ENCODE results near the gene HSBP1L1.

HSBP1L1 gene

DNA sequence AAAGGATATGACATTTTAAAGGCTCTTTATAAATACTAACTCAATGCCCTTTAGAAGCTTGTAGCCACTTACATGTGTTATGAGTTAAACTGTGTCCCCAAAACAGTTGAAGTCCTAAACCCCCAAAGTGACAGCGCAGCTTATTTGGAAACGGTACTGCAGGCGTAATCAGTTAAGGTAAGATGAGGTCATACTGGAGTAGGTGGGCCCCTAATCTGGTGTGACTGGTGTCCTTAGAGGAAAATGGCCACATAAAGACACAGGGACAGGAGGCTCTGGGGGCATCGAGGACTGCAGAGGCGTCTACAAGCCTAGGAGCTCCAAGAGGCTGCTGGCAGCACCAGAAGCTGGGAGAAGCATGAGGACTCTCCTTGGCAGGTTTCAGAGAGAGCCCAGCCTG, 15.4 kb downstream of the HSBP1L1 start:
- DNase-seq: no peak
- Histone ChIP-seq H3K79me2 (ENCODE audit: control insufficient read depth, insufficient read depth, low read length) (peaks cover 77% of the 10 kb centered on the region), H2BK5ac (ENCODE audit: low read length) (no peak overlapping the region), H4K8ac (ENCODE audit: low read depth, low read length) (no peak overlapping the region), H3K4me1 (ENCODE audit: control insufficient read depth, low read depth, low read length) (no peaks in the 10 kb centered on the region), H3K56ac (ENCODE audit: low read length) (no peak overlapping the region), H3K4ac (ENCODE audit: low read depth, low read length) (no peak overlapping the region), H3K27me3 (ENCODE audit: insufficient read depth, low read length, poor library complexity) (no peaks in the 10 kb centered on the region), H2BK15ac (replicated peaks; ENCODE audit: low read depth) (no peak overlapping the region), H3K4me3 (ENCODE audit: low read length) (no peak overlapping the region), H3K4me2 (ENCODE audit: low read length) (no peak overlapping the region), H3K27ac (ENCODE audit: low read depth, low read length) (no peak overlapping the region), H3K79me1 (ENCODE audit: low read length) (peaks cover 18% of the 10 kb centered on the region), H3K18ac (ENCODE audit: low read length) (no peak overlapping the region), H3K36me3 (ENCODE audit: control insufficient read depth, insufficient read depth, low read length) (no peaks in the 10 kb centered on the region), H2BK120ac (ENCODE audit: low read depth, low read length) (no peak overlapping the region), H2AK5ac (ENCODE audit: low read length) (no peak overlapping the region), H4K5ac (ENCODE audit: low read length) (no peak overlapping the region), H3K9ac (ENCODE audit: low read length) (no peak overlapping the region), H3K23ac (ENCODE audit: low read length) (no peak overlapping the region)
- WGBS (ENCODE audit: extremely low coverage, insufficient coverage, low lambda C conversion rate): no CpG with 5 or more reads among the region's 5 CpGs

DNA sequence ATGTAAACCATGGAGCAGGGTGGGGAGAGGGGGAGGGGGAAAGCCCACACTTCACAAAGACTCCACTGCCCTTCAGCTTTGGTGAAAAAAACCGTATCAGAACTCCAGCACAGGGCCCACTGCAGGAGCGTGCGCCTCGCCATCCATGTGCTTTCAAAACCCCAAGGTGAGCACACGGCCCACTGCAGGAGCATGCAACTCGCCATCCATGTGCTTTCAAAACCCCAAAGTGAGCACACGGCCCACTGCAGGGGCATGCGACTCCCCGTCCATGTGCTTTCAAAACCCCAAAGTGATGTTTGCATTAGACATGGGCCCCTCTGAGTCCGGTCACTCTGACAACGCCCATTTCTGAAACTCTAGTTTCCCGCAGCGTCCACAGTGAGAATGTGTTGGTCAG, 16.1 kb downstream of the HSBP1L1 start:
- Histone ChIP-seq H3K27ac (ENCODE audit: low read depth, low read length) (no peak overlapping the region), H2BK5ac (ENCODE audit: low read length) (no peak overlapping the region), H4K5ac (ENCODE audit: low read length) (no peak overlapping the region), H3K4ac (ENCODE audit: low read depth, low read length) (no peak overlapping the region), H3K23ac (ENCODE audit: low read length) (no peak overlapping the region), H3K9ac (ENCODE audit: low read length) (no peak overlapping the region), H3K4me3 (ENCODE audit: low read length) (no peak overlapping the region), H3K79me1 (ENCODE audit: low read length) (peaks cover 16% of the 10 kb centered on the region), H3K4me1 (ENCODE audit: control insufficient read depth, low read depth, low read length) (no peaks in the 10 kb centered on the region), H3K4me2 (ENCODE audit: low read length) (no peak overlapping the region), H3K79me2 (ENCODE audit: control insufficient read depth, insufficient read depth, low read length) (peaks cover 80% of the 10 kb centered on the region), H2AK5ac (ENCODE audit: low read length) (no peak overlapping the region), H2BK15ac (replicated peaks; ENCODE audit: low read depth) (no peak overlapping the region), H3K56ac (ENCODE audit: low read length) (no peak overlapping the region), H3K27me3 (ENCODE audit: insufficient read depth, low read length, poor library complexity) (no peaks in the 10 kb centered on the region), H3K36me3 (ENCODE audit: control insufficient read depth, insufficient read depth, low read length) (no peaks in the 10 kb centered on the region), H2BK120ac (ENCODE audit: low read depth, low read length) (no peak overlapping the region), H4K8ac (ENCODE audit: low read depth, low read length) (no peak overlapping the region), H3K18ac (ENCODE audit: low read length) (no peak overlapping the region)
- no CpG with 5 or more reads among the region's 13 CpGs for WGBS (ENCODE audit: extremely low coverage, insufficient coverage, low lambda C conversion rate)
- no peak for DNase-seq

DNA sequence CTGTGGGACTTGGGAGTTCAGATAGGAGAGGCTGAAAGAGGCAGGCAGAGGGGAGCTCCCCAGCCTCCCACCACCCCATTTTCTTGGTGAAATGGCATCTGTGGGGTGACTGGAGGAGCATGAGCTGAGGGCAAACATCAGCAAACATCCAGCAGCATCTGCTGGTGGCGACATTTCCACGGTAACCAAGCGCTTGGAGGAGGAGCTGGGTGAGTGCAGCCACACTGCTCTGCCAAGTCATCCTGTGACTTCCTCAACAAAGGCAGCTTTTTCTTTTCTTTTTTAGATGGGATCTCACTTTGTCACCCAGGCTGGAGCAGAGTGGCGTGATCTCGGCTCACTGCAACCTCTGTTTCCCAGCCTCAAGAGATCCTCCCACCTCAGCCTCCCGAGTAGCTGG, 18.3 kb downstream of the HSBP1L1 start:
- Histone ChIP-seq H3K18ac (ENCODE audit: low read length) (no peak overlapping the region), H3K56ac (ENCODE audit: low read length) (no peak overlapping the region), H2BK120ac (ENCODE audit: low read depth, low read length) (no peak overlapping the region), H3K27ac (ENCODE audit: low read depth, low read length) (no peak overlapping the region), H3K79me2 (ENCODE audit: control insufficient read depth, insufficient read depth, low read length) (peaks cover 90% of the 10 kb centered on the region), H2AK5ac (ENCODE audit: low read length) (no peak overlapping the region), H3K4me3 (ENCODE audit: low read length) (no peak overlapping the region), H3K4me2 (ENCODE audit: low read length) (no peak overlapping the region), H4K8ac (ENCODE audit: low read depth, low read length) (no peak overlapping the region), H3K4me1 (ENCODE audit: control insufficient read depth, low read depth, low read length) (no peaks in the 10 kb centered on the region), H2BK5ac (ENCODE audit: low read length) (no peak overlapping the region), H3K23ac (ENCODE audit: low read length) (no peak overlapping the region), H3K27me3 (ENCODE audit: insufficient read depth, low read length, poor library complexity) (no peaks in the 10 kb centered on the region), H2BK15ac (replicated peaks; ENCODE audit: low read depth) (no peak overlapping the region), H3K36me3 (ENCODE audit: control insufficient read depth, insufficient read depth, low read length) (no peaks in the 10 kb centered on the region), H3K4ac (ENCODE audit: low read depth, low read length) (no peak overlapping the region), H3K9ac (ENCODE audit: low read length) (no peak overlapping the region), H3K79me1 (ENCODE audit: low read length) (peaks cover 15% of the 10 kb centered on the region), H4K5ac (ENCODE audit: low read length) (no peak overlapping the region)
- peak; percentile 51 for DNase-seq
- WGBS (ENCODE audit: extremely low coverage, insufficient coverage, low lambda C conversion rate): no CpG with 5 or more reads among the region's 6 CpGs

DNA sequence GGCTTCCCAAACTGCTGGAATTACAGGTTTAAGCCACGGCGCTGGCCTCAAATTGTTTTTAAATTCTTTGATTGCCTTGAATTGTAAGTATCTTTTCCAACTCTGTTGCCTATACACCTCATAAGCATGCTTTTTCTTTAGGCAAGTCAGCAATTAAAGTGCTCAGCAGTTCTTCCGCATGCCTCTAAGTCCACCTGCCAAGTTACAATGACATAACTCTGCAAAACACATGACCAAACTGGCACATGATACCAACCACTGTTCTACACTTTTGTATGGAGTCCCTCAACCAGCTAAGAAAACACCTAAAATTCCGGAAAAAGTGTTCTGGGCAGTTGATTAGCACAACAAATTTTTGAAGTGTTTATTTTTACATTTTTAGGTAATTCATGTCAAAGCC, 18.8 kb downstream of the HSBP1L1 start:
- Histone ChIP-seq H2BK5ac (ENCODE audit: low read length) (no peak overlapping the region), H2AK5ac (ENCODE audit: low read length) (no peak overlapping the region), H4K8ac (ENCODE audit: low read depth, low read length) (no peak overlapping the region), H3K36me3 (ENCODE audit: control insufficient read depth, insufficient read depth, low read length) (no peaks in the 10 kb centered on the region), H3K4ac (ENCODE audit: low read depth, low read length) (no peak overlapping the region), H3K18ac (ENCODE audit: low read length) (no peak overlapping the region), H3K56ac (ENCODE audit: low read length) (no peak overlapping the region), H3K9ac (ENCODE audit: low read length) (no peak overlapping the region), H2BK15ac (replicated peaks; ENCODE audit: low read depth) (no peak overlapping the region), H3K27ac (ENCODE audit: low read depth, low read length) (no peak overlapping the region), H3K4me2 (ENCODE audit: low read length) (no peak overlapping the region), H3K4me3 (ENCODE audit: low read length) (no peak overlapping the region), H2BK120ac (ENCODE audit: low read depth, low read length) (no peak overlapping the region), H3K4me1 (ENCODE audit: control insufficient read depth, low read depth, low read length) (no peaks in the 10 kb centered on the region), H3K27me3 (ENCODE audit: insufficient read depth, low read length, poor library complexity) (no peaks in the 10 kb centered on the region), H3K79me1 (ENCODE audit: low read length) (peaks cover 13% of the 10 kb centered on the region), H4K5ac (ENCODE audit: low read length) (no peak overlapping the region), H3K79me2 (ENCODE audit: control insufficient read depth, insufficient read depth, low read length) (peaks cover 90% of the 10 kb centered on the region), H3K23ac (ENCODE audit: low read length) (no peak overlapping the region)
- no CpG with 5 or more reads among the region's 4 CpGs for WGBS (ENCODE audit: extremely low coverage, insufficient coverage, low lambda C conversion rate)
- DNase-seq: no peak

DNA sequence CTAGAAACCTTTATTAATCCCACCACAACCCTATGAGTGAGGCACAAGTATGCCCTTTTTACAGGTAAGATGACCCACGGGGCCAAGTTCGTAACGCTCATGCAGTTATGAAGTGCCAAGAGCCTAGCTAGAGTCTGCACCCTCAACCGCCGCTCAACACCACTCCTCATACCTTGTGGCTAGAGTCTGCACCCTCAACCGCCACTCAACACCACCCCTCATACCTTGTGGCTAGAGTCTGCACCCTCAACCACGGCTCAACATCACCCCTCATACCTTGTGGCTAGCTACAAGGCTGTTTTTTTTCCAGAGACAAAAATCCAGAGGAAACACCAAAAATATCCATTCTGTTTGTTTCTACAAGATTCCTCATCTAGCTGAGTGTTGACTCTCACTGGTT, 19.4 kb downstream of the HSBP1L1 start:
- H2BK120ac ChIP-seq (ENCODE audit: low read depth, low read length): no peak overlapping the region
- peaks cover 13% of the 10 kb centered on the region for H3K79me1 ChIP-seq (ENCODE audit: low read length)
- H3K27ac ChIP-seq (ENCODE audit: low read depth, low read length): no peak overlapping the region
- H3K4ac ChIP-seq (ENCODE audit: low read depth, low read length): no peak overlapping the region
- H3K23ac ChIP-seq (ENCODE audit: low read length): no peak overlapping the region
- DNase-seq: no peak
- H3K36me3 ChIP-seq (ENCODE audit: control insufficient read depth, insufficient read depth, low read length): no peaks in the 10 kb centered on the region
- H2AK5ac ChIP-seq (ENCODE audit: low read length): no peak overlapping the region
- no peak overlapping the region for H4K5ac ChIP-seq (ENCODE audit: low read length)
- no peak overlapping the region for H2BK15ac ChIP-seq (replicated peaks; ENCODE audit: low read depth)
- no peak overlapping the region for H3K56ac ChIP-seq (ENCODE audit: low read length)
- no peak overlapping the region for H3K4me3 ChIP-seq (ENCODE audit: low read length)
- no peak overlapping the region for H3K18ac ChIP-seq (ENCODE audit: low read length)
- no peak overlapping the region for H3K9ac ChIP-seq (ENCODE audit: low read length)
- no peaks in the 10 kb centered on the region for H3K27me3 ChIP-seq (ENCODE audit: insufficient read depth, low read length, poor library complexity)
- no peak overlapping the region for H4K8ac ChIP-seq (ENCODE audit: low read depth, low read length)
- peaks cover 87% of the 10 kb centered on the region for H3K79me2 ChIP-seq (ENCODE audit: control insufficient read depth, insufficient read depth, low read length)
- H3K4me1 ChIP-seq (ENCODE audit: control insufficient read depth, low read depth, low read length): no peaks in the 10 kb centered on the region
- WGBS (ENCODE audit: extremely low coverage, insufficient coverage, low lambda C conversion rate): no CpG with 5 or more reads among the region's 7 CpGs
- no peak overlapping the region for H2BK5ac ChIP-seq (ENCODE audit: low read length)
- H3K4me2 ChIP-seq (ENCODE audit: low read length): no peak overlapping the region

DNA sequence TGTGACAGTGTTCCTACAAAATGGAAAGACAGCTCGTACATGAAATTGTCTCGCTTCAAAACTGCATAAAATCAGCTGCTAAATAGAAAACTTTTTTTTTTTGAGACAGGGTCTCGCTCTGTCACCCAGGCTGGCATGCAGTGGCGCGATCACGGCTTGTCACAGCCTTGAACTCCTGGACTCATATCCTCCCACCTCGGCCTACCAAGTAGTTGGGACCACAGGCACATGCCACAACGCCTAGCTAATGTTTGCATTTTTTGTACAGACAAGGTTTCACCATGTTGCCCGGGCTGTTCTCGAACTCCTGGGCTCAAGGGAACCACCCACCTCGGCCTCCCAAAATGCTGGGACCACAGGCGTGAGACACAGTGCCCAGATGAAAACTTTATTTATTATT, 20.7 kb downstream of the HSBP1L1 start:
- Histone ChIP-seq H3K27me3 (ENCODE audit: insufficient read depth, low read length, poor library complexity) (no peaks in the 10 kb centered on the region), H2BK120ac (ENCODE audit: low read depth, low read length) (no peak overlapping the region), H3K4ac (ENCODE audit: low read depth, low read length) (no peak overlapping the region), H3K79me1 (ENCODE audit: low read length) (peaks cover 9% of the 10 kb centered on the region), H2BK15ac (replicated peaks; ENCODE audit: low read depth) (no peak overlapping the region), H2BK5ac (ENCODE audit: low read length) (no peak overlapping the region), H2AK5ac (ENCODE audit: low read length) (no peak overlapping the region), H3K23ac (ENCODE audit: low read length) (no peak overlapping the region), H3K4me1 (ENCODE audit: control insufficient read depth, low read depth, low read length) (no peaks in the 10 kb centered on the region), H3K9ac (ENCODE audit: low read length) (no peak overlapping the region), H3K36me3 (ENCODE audit: control insufficient read depth, insufficient read depth, low read length) (no peaks in the 10 kb centered on the region), H3K56ac (ENCODE audit: low read length) (no peak overlapping the region), H3K4me3 (ENCODE audit: low read length) (no peak overlapping the region), H4K8ac (ENCODE audit: low read depth, low read length) (no peak overlapping the region), H3K18ac (ENCODE audit: low read length) (no peak overlapping the region), H3K79me2 (ENCODE audit: control insufficient read depth, insufficient read depth, low read length) (peaks cover 75% of the 10 kb centered on the region), H3K27ac (ENCODE audit: low read depth, low read length) (no peak overlapping the region), H3K4me2 (ENCODE audit: low read length) (no peak overlapping the region), H4K5ac (ENCODE audit: low read length) (no peak overlapping the region)
- DNase-seq: no peak
- WGBS (ENCODE audit: extremely low coverage, insufficient coverage, low lambda C conversion rate): no CpG with 5 or more reads among the region's 12 CpGs
